ENCODE data around the gene IPCEF1. TPM values are rescaled to one million over a fixed set of nuclear protein-coding genes. Genes with fewer than 3 reads are reported as not detected.

The IPCEF1 gene
- total and polyA plus RNA-seq, 2 donors (not counting 3 experiments of a cell fraction or from before 2014, with no cell fraction given), result 0.01 to 0.51 TPM

- H3K4me1 ChIP-seq (ENCODE audit: control insufficient read depth, extremely low read depth, insufficient read depth, low read length), result no peaks in the 10 kb centered on the region
- H4K20me1 ChIP-seq (replicated peaks; ENCODE audit: control insufficient read depth, extremely low read depth, insufficient read depth, low read length), result no peaks in the 10 kb centered on the region
- no peak overlapping the region for H3K9ac ChIP-seq (replicated peaks; ENCODE audit: extremely low read depth, insufficient read depth, low read length)
- H3K9me1 ChIP-seq (replicated peaks; ENCODE audit: control insufficient read depth, extremely low read depth, insufficient read depth, low read length), result no peaks in the 10 kb centered on the region
- intact Hi-C loops (cut with micrococcal nuclease), result no loop called here
- no peak for DNase-seq (ENCODE audit: low read depth, low spot score)
- H3K27me3 ChIP-seq (ENCODE audit: control insufficient read depth in 2 of 2, insufficient read depth in 2 of 2, low read length in 2 of 2), result no peaks in the 10 kb centered on the region
- BruUV-seq (replicated peaks), result no TSS peak
- no peaks in the 10 kb centered on the region for H3K79me2 ChIP-seq (ENCODE audit: control insufficient read depth, insufficient read depth, low read length)
- H3K9me3 ChIP-seq (replicated peaks; ENCODE audit: control insufficient read depth, insufficient read depth, low read length), result no peaks in the 10 kb centered on the region
- no peak overlapping the region for H2AFZ ChIP-seq (ENCODE audit: low read depth, low read length)
- H3K27ac ChIP-seq (ENCODE audit: insufficient read depth, low read depth, low read length), result no peak overlapping the region
- no peaks in the 10 kb centered on the region for H3K36me3 ChIP-seq (ENCODE audit: control insufficient read depth in 2 of 2, extremely low read depth in 1 of 2, insufficient read depth in 2 of 2, low read length in 2 of 2)
- no peak overlapping the region for H3K4me3 ChIP-seq (replicated peaks in 1 of 3; ENCODE audit: insufficient read depth in 1 of 3, low read depth in 1 of 3, low read length in 3 of 3)
- CTCF ChIA-PET, result no interaction called here
- TF ChIP-seq GATA2 (IDR thresholded peaks at IDR 0.05; ENCODE audit: insufficient read depth, insufficient read length, low read depth, low read length), result no peak
- TF ChIP-seq POLR2A (IDR thresholded peaks at IDR 0.05; ENCODE audit: low read depth, low read length), result no peak
- TF ChIP-seq FOS (IDR thresholded peaks at IDR 0.05; ENCODE audit: borderline replicate concordance, insufficient read depth, low read length), result no peak
- no peak for TF ChIP-seq MAX (IDR thresholded peaks at IDR 0.05; ENCODE audit: insufficient read depth, insufficient read length)
- no peak for TF ChIP-seq EZH2 (IDR thresholded peaks at IDR 0.05; ENCODE audit: borderline replicate concordance, low read depth, low read length, severe bottlenecking)
- no peak for TF ChIP-seq POLR2AphosphoS5 (IDR thresholded peaks at IDR 0.05; ENCODE audit: insufficient read depth, low read depth, low read length)
- POLR2A ChIA-PET, result no interaction called here
- FAIRE-seq, result no peak
- H3K4me2 ChIP-seq (ENCODE audit: insufficient read depth, low read length), result no peak overlapping the region
- dilution Hi-C loops (cut with MboI; ENCODE audit: extremely low pct_ligation_motif_present, low sequenced_read_pairs), result no loop called here
These were observed 128.1 kb downstream of the IPCEF1 start for GRCh38 chr6:154228521-154228905.

GRCh38 chr6:154227862-154228520 is 128.6 kb downstream of the IPCEF1 start:
- H3K9me3 ChIP-seq (replicated peaks; ENCODE audit: control insufficient read depth, insufficient read depth, low read length), result no peaks in the 10 kb centered on the region
- no peak overlapping the region for H3K4me3 ChIP-seq (replicated peaks in 1 of 3; ENCODE audit: insufficient read depth in 1 of 3, low read depth in 1 of 3, low read length in 3 of 3)
- POLR2A ChIA-PET, result no interaction called here
- DNase-seq (ENCODE audit: low read depth, low spot score) (no peak), FAIRE-seq (no peak)
- H2AFZ ChIP-seq (ENCODE audit: low read depth, low read length), result no peak overlapping the region
- H4K20me1 ChIP-seq (replicated peaks; ENCODE audit: control insufficient read depth, extremely low read depth, insufficient read depth, low read length), result no peaks in the 10 kb centered on the region
- no peak overlapping the region for H3K4me2 ChIP-seq (ENCODE audit: insufficient read depth, low read length)
- TF ChIP-seq MYC (IDR thresholded peaks at IDR 0.05; ENCODE audit: low read depth, low read length), result no peak
- TF ChIP-seq EZH2 (IDR thresholded peaks at IDR 0.05; ENCODE audit: borderline replicate concordance, low read depth, low read length, severe bottlenecking), result no peak
- no peak for TF ChIP-seq GATA2 (IDR thresholded peaks at IDR 0.05; ENCODE audit: insufficient read depth, insufficient read length, low read depth, low read length)
- no peak for TF ChIP-seq JUN (IDR thresholded peaks at IDR 0.05; ENCODE audit: borderline replicate concordance, insufficient read depth, insufficient read length, low read depth)
- TF ChIP-seq POLR2AphosphoS5 (IDR thresholded peaks at IDR 0.05; ENCODE audit: insufficient read depth, low read depth, low read length), result no peak
- TF ChIP-seq POLR2A (IDR thresholded peaks at IDR 0.05; ENCODE audit: low read depth, low read length), result no peak
- no peak for TF ChIP-seq FOS (IDR thresholded peaks at IDR 0.05; ENCODE audit: borderline replicate concordance, insufficient read depth, low read length)
- TF ChIP-seq CTCF (IDR thresholded peaks at IDR 0.05; ENCODE audit: extremely low read depth in 1 of 2, insufficient read depth in 1 of 2, low read depth in 1 of 2, low read length in 2 of 2), result no peak
- no peak for TF ChIP-seq MAX (IDR thresholded peaks at IDR 0.05; ENCODE audit: insufficient read depth, insufficient read length)
- dilution Hi-C loops (cut with MboI; ENCODE audit: extremely low pct_ligation_motif_present, low sequenced_read_pairs), result no loop called here
- BruUV-seq (replicated peaks), result no TSS peak
- H3K4me1 ChIP-seq (ENCODE audit: control insufficient read depth, extremely low read depth, insufficient read depth, low read length), result no peaks in the 10 kb centered on the region
- no peaks in the 10 kb centered on the region for H3K36me3 ChIP-seq (ENCODE audit: control insufficient read depth in 2 of 2, extremely low read depth in 1 of 2, insufficient read depth in 2 of 2, low read length in 2 of 2)
- no peak overlapping the region for H3K9ac ChIP-seq (replicated peaks; ENCODE audit: extremely low read depth, insufficient read depth, low read length)
- intact Hi-C loops (cut with micrococcal nuclease), result no loop called here
- no peaks in the 10 kb centered on the region for H3K9me1 ChIP-seq (replicated peaks; ENCODE audit: control insufficient read depth, extremely low read depth, insufficient read depth, low read length)
- H3K27me3 ChIP-seq (ENCODE audit: control insufficient read depth in 2 of 2, insufficient read depth in 2 of 2, low read length in 2 of 2), result peaks cover 0 to 3% of the 10 kb centered on the region in 2 experiments
- CTCF ChIA-PET, result no interaction called here
- H3K27ac ChIP-seq (ENCODE audit: insufficient read depth, low read depth, low read length), result no peak overlapping the region
- H3K79me2 ChIP-seq (ENCODE audit: control insufficient read depth, insufficient read depth, low read length), result no peaks in the 10 kb centered on the region
